ENCODE results near the gene GRAMD1B.

The GRAMD1B gene

DNA sequence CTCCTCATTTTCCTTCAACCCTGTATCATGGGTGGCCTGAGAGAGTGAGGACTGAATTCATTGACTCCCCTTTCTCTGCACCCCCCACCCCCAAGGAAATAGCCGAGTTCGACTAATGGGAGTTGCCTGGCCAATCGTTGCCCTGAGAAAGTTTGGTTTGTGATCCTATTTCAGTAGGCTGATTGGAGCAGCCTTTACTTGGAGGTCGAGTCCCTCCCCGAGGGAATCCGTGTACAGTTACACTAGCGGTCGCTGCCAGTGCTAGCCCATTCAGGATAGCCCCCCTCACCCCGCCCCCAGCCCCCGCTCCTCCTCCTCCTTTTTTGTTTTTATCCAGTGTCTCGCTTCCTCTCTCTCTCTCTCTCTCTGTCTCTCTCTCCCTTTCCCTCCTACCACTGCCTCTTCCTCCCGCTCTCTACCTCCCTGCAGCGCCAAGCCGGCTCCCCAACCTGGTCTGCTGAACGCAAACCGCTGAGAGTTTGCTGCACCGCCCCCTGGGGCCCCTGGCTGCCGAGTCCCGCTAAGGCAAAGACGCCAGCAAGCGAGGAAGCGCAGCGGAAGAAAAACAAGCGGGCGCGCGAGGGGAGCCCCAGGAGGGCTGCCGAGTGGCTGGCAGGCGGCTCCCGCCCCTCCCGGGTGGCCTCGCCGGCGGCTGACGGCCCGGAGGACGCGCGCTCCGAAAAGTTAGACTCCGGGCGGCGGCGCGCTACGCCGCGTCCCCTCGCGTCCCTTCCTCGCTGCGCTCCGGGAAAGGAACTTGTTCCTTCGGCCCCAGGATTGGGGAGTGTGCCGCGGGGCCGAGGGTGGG lies at the start of gene GRAMD1B:
TSS of gene GRAMD1B (plus strand) at position 357 of the 808 bp plus-strand sequence. CDS start 524 bp downstream, outside the sequence.
- Histone ChIP-seq H3K4me3 (ENCODE audit: low read depth, low read length) (peak within 1 kb of the TSS; percentile 84), H3K36me3 (ENCODE audit: insufficient read depth, low read length) (no peaks in the 10 kb centered on the region), H3K27me3 (ENCODE audit: insufficient read depth, low read length) (peaks cover 52% of the 10 kb centered on the region), H2AFZ (ENCODE audit: low read length, unreplicated experiment) (peak within 1 kb of the TSS; percentile 78), H3K79me2 (ENCODE audit: control insufficient read depth, insufficient read depth, low read length, unreplicated experiment) (no peaks in the 10 kb centered on the region), H3K27ac (ENCODE audit: low read depth, low read length) (peak within 1 kb of the TSS; percentile 47; the same call in 1 of the 2 replicates), H3K4me1 (ENCODE audit: control insufficient read depth, insufficient read depth, low read length, unreplicated experiment) (peaks cover 9% of the 10 kb centered on the region)

DNA sequence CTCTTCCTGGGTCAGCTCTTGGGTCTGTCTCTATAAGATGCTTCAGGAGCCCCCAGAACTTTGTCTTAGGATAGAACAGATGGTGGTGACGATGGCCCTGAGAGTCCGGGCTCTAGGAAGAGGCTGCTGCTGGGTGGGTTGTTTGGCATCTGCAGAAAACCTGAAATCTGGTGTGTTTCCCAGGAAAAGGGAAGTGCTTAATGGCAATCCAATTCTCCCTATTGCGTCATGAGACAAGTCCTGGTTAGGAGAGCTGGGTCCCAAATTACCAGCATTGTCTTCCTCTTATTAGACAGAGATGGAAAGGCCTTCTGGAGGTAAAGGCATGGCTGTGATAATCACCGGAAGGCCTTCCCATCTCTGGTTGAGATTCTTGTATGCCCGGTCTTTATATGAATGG lies 48.9 kb upstream of the GRAMD1B start:
- no peaks in the 10 kb centered on the region for H3K79me2 ChIP-seq (ENCODE audit: control insufficient read depth, insufficient read depth, low read length, unreplicated experiment)
- H3K36me3 ChIP-seq (ENCODE audit: insufficient read depth, low read length) = no peaks in the 10 kb centered on the region
- H3K27me3 ChIP-seq (ENCODE audit: insufficient read depth, low read length) = peaks cover 88% of the 10 kb centered on the region
- H3K4me1 ChIP-seq (ENCODE audit: control insufficient read depth, insufficient read depth, low read length, unreplicated experiment) = no peaks in the 10 kb centered on the region
- no peak overlapping the region for H2AFZ ChIP-seq (ENCODE audit: low read length, unreplicated experiment)
- no peak overlapping the region for H3K27ac ChIP-seq (ENCODE audit: low read depth, low read length)
- no peak overlapping the region for H3K4me3 ChIP-seq (ENCODE audit: low read depth, low read length)

DNA sequence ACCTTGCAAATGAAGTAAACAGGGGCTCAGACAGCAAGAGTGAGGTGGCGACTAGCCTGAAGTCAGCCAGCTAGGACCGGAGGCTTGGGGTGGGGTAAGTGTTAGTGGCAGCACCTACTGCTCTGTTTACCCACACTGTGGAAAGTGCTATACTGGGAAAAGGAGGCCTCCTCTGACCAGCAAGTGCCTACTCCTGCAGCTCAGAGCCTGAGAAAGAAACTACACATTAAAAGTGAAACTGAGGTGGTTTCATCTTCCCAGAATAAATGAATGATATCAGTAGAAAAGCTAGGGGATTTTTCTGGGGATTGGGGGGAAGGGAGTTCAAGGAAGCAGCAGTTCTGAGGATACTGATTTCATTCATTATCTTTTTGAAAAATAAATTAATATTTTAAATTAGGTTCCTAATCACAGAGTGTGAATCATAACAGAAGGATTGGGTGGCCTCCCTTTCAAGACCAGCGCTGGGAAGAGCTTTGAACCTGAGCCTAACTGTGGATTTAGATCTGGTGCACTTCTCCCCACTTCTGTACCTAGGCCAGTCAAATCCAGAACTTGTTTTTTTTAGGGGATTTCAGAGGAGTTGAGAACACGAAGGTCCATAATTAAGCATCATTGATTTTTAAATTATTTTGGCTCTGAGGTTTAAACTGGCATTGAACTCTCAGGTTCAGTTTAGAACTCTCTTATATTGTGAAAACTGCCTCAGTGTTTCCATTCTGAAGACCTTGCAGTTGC lies 48.1 kb upstream of the GRAMD1B start:
- H3K27me3 ChIP-seq (ENCODE audit: insufficient read depth, low read length) = peaks cover 79% of the 10 kb centered on the region
- H3K27ac ChIP-seq (ENCODE audit: low read depth, low read length) = no peak overlapping the region
- no peak overlapping the region for H3K4me3 ChIP-seq (ENCODE audit: low read depth, low read length)
- H3K79me2 ChIP-seq (ENCODE audit: control insufficient read depth, insufficient read depth, low read length, unreplicated experiment) = no peaks in the 10 kb centered on the region
- H3K4me1 ChIP-seq (ENCODE audit: control insufficient read depth, insufficient read depth, low read length, unreplicated experiment) = no peaks in the 10 kb centered on the region
- H3K36me3 ChIP-seq (ENCODE audit: insufficient read depth, low read length) = no peaks in the 10 kb centered on the region
- H2AFZ ChIP-seq (ENCODE audit: low read length, unreplicated experiment) = no peak overlapping the region

DNA sequence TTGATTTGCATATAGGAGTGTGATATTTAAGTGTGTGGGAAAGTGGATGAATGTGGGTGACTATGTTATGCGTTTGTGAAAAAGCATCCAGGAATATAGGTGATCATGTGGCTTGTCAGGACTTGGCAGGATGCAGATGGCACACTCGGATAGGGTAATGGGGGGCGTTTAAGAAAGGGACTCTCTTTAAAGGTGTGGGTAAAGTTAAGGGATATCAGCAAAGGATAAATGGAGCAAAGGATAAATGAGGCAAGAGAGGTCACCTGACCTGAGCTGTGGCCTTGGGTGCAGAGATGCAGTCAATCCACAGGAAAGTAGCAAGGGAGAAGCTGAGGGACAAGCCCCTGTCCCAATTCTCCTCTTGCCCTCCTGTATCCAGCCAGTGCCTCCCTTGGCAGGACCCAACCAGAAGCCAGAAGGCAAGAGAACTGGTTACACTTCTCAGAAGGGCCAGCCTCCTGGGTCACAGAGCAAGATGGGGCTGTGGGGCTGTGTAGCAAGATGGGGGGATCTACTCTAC lies 47.5 kb upstream of the GRAMD1B start:
- H3K4me3 ChIP-seq (ENCODE audit: low read depth, low read length) = no peak overlapping the region
- no peak overlapping the region for H3K27ac ChIP-seq (ENCODE audit: low read depth, low read length)
- no peaks in the 10 kb centered on the region for H3K4me1 ChIP-seq (ENCODE audit: control insufficient read depth, insufficient read depth, low read length, unreplicated experiment)
- peaks cover 73% of the 10 kb centered on the region for H3K27me3 ChIP-seq (ENCODE audit: insufficient read depth, low read length)
- H3K36me3 ChIP-seq (ENCODE audit: insufficient read depth, low read length) = no peaks in the 10 kb centered on the region
- no peak overlapping the region for H2AFZ ChIP-seq (ENCODE audit: low read length, unreplicated experiment)
- H3K79me2 ChIP-seq (ENCODE audit: control insufficient read depth, insufficient read depth, low read length, unreplicated experiment) = no peaks in the 10 kb centered on the region

DNA sequence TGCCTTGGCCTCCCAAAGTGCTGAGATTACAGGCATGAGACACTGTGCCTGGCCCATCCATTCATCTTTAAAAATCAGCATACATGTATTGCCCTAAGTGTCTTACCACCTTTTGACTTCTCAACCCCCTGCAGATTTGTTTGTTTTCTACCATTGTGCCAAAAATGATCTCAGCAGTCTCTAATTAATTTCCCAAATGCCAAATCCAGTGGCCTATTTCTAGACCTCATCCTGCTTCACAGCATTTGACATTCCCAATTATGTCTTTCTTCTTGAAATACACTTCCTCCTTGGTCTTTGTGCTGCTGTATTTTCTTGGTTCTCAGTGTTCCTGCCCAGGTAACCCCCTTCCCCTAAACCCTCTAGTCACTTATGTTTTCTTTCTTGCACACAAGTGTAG lies 46.0 kb upstream of the GRAMD1B start:
- Histone ChIP-seq H2AFZ (ENCODE audit: low read length, unreplicated experiment) (no peak overlapping the region), H3K4me3 (ENCODE audit: low read depth, low read length) (no peak overlapping the region), H3K27ac (ENCODE audit: low read depth, low read length) (no peak overlapping the region), H3K4me1 (ENCODE audit: control insufficient read depth, insufficient read depth, low read length, unreplicated experiment) (no peaks in the 10 kb centered on the region), H3K36me3 (ENCODE audit: insufficient read depth, low read length) (no peaks in the 10 kb centered on the region), H3K79me2 (ENCODE audit: control insufficient read depth, insufficient read depth, low read length, unreplicated experiment) (no peaks in the 10 kb centered on the region), H3K27me3 (ENCODE audit: insufficient read depth, low read length) (peaks cover 58% of the 10 kb centered on the region)

DNA sequence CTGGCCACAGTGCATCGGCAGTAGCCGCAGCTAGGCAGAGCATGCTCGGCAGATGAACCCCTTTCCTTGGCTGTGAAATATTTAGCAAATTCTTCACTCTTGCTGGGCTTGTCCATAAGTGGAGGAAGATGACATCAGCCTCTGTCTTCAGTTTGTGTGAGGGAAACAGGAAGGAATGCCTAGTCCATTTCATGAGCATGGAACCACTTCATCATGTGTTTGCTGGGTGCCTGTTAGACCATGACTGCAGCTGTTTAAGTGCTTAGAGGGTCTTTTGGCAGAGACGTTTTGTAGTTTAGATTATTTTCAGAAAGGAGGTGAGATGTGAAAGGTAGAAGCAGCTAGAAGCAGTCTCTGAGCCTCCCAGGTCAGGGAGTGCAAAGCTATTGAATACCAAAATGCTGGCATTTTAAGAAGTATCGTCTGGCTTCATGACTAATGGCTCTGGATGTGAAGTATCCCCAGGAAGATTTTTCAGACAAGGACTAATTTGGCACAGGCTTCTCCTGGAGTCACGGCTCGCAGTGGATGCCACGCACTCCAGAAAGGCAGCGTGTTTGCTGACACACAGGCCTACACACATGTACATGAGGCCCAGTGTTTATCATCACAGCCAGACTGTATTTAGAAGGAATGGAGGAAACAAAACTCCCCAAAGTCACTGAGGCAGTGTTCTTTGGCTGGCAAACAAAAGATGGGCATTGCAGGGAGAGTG lies 43.1 kb upstream of the GRAMD1B start:
- Histone ChIP-seq H3K27me3 (ENCODE audit: insufficient read depth, low read length) (peaks cover 52% of the 10 kb centered on the region), H3K27ac (ENCODE audit: low read depth, low read length) (no peak overlapping the region), H3K79me2 (ENCODE audit: control insufficient read depth, insufficient read depth, low read length, unreplicated experiment) (no peaks in the 10 kb centered on the region), H3K36me3 (ENCODE audit: insufficient read depth, low read length) (no peaks in the 10 kb centered on the region), H3K4me1 (ENCODE audit: control insufficient read depth, insufficient read depth, low read length, unreplicated experiment) (no peaks in the 10 kb centered on the region), H3K4me3 (ENCODE audit: low read depth, low read length) (no peak overlapping the region), H2AFZ (ENCODE audit: low read length, unreplicated experiment) (no peak overlapping the region)

DNA sequence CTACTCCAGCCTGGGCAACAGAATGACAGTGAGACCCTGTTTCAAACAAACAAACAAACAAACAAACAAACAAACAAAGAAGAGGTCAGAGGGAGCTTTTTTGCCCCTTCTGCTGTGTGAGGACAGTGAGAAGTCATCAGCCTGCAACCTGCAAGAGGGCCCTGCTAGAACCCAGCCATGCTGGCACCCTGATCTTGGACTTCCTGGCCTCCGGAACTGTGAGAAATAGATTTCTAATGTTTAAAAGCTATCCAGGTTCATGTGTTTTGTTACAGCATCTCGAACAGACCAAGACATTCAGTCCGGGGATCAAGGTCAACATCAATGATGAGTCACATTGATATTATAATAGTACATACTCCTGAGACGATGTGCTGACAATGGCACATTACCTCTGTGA lies 41.4 kb upstream of the GRAMD1B start:
- Histone ChIP-seq H3K36me3 (ENCODE audit: insufficient read depth, low read length) (no peaks in the 10 kb centered on the region), H2AFZ (ENCODE audit: low read length, unreplicated experiment) (no peak overlapping the region), H3K4me3 (ENCODE audit: low read depth, low read length) (no peak overlapping the region), H3K27ac (ENCODE audit: low read depth, low read length) (no peak overlapping the region), H3K4me1 (ENCODE audit: control insufficient read depth, insufficient read depth, low read length, unreplicated experiment) (no peaks in the 10 kb centered on the region), H3K79me2 (ENCODE audit: control insufficient read depth, insufficient read depth, low read length, unreplicated experiment) (no peaks in the 10 kb centered on the region), H3K27me3 (ENCODE audit: insufficient read depth, low read length) (peaks cover 57% of the 10 kb centered on the region)

DNA sequence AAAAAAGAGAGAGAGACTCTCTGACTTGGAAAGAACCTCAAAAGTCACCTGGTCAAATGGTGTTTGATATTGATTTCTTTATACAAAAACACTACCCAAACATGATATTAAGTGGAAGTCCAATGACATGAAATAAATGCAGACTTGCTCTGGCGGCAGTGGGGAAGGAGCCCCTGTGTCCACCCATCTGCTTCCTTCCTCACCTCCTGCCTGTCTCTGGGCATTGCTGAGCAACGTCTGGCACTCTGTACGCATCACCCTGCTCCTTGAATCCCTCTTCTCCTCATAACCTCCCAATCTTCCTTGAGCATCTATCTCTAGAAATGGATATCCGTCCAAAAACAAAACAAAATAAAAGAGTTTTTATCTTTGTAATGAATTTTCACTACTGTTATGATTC lies 39.9 kb upstream of the GRAMD1B start:
- Histone ChIP-seq H3K4me1 (ENCODE audit: control insufficient read depth, insufficient read depth, low read length, unreplicated experiment) (no peaks in the 10 kb centered on the region), H3K79me2 (ENCODE audit: control insufficient read depth, insufficient read depth, low read length, unreplicated experiment) (no peaks in the 10 kb centered on the region), H3K36me3 (ENCODE audit: insufficient read depth, low read length) (no peaks in the 10 kb centered on the region), H3K4me3 (ENCODE audit: low read depth, low read length) (no peak overlapping the region), H2AFZ (ENCODE audit: low read length, unreplicated experiment) (no peak overlapping the region), H3K27me3 (ENCODE audit: insufficient read depth, low read length) (peaks cover 59% of the 10 kb centered on the region), H3K27ac (ENCODE audit: low read depth, low read length) (no peak overlapping the region)

DNA sequence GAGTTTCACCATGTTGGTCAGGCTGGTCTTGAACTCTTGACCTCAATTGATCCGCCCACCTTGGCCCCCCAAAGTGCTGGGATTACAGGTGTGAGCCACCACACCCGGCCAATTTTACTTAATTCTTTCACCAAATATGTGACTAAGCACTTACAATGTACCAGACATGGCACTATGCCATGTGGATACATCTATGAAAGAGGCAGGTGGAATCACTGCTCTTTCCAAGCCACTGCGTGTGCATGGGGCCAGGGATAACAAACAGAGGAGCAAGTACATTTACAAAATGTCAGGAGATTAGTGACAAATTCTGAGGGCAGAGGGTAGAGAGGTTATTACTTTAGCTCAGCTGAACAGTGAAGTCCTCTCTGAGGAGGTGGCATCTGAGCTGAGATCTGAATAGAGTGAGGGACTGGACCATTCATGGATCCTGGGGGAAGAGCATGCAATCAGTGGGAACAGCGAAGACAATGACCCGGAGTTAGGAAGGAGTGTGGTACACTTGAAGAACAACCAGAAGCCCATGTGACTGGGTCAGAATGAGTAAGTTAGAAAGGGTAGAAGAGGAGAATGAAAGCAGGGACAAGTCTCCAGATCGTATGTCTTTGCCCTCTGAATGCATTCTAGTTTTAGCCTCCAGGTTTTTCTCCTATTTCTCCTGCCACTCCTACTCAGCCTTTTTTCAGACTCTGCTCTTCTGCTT lies 38.3 kb upstream of the GRAMD1B start:
- Histone ChIP-seq H3K79me2 (ENCODE audit: control insufficient read depth, insufficient read depth, low read length, unreplicated experiment) (no peaks in the 10 kb centered on the region), H3K4me3 (ENCODE audit: low read depth, low read length) (no peak overlapping the region), H3K4me1 (ENCODE audit: control insufficient read depth, insufficient read depth, low read length, unreplicated experiment) (no peaks in the 10 kb centered on the region), H3K27me3 (ENCODE audit: insufficient read depth, low read length) (peaks cover 61% of the 10 kb centered on the region), H3K36me3 (ENCODE audit: insufficient read depth, low read length) (no peaks in the 10 kb centered on the region), H3K27ac (ENCODE audit: low read depth, low read length) (no peak overlapping the region), H2AFZ (ENCODE audit: low read length, unreplicated experiment) (no peak overlapping the region)

DNA sequence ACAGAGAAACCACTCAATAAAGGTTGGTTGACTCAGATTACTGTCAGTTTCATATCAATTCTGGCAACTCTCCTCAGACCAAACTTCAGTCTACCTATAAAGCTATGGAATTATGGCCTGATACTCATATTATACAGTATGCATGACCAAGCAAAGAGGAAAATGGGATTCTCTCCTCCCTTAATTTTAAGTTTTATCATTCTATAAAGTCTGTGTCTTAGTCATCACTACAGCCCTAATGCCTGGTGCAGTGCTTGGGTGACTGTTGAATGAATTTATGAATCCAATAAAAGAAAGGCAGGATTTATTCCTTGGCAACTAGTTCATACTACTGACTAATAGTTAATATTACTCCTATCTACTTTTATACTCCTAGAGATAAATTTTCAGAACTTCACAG lies 37.6 kb upstream of the GRAMD1B start:
- Histone ChIP-seq H3K27me3 (ENCODE audit: insufficient read depth, low read length) (peaks cover 63% of the 10 kb centered on the region), H2AFZ (ENCODE audit: low read length, unreplicated experiment) (no peak overlapping the region), H3K79me2 (ENCODE audit: control insufficient read depth, insufficient read depth, low read length, unreplicated experiment) (no peaks in the 10 kb centered on the region), H3K27ac (ENCODE audit: low read depth, low read length) (no peak overlapping the region), H3K4me3 (ENCODE audit: low read depth, low read length) (no peak overlapping the region), H3K36me3 (ENCODE audit: insufficient read depth, low read length) (no peaks in the 10 kb centered on the region), H3K4me1 (ENCODE audit: control insufficient read depth, insufficient read depth, low read length, unreplicated experiment) (no peaks in the 10 kb centered on the region)
